Activated CD8-positive, alpha-beta memory T cell treated with anti-CD3 and anti-CD28 coated beads, Interleukin-2, amount 50 U/mL, for 24 hours (primary cell): ENCODE results near the gene BAZ2B.
"Not testable (repeated sequence)": the region's sequence is repeated elsewhere in the genome, so short reads cannot be mapped to it uniquely, and the experiment has no call there.

Experiments used
- DNase-seq: peaks from one replicate; pipeline ENCODE4 v3.0.0-alpha.2; 2020; ENCODE audit errors: extremely low read depth

The BAZ2B gene

GRCh38 chr2:159616286-159616701 lies at the start of gene BAZ2B:
Gene BAZ2B (minus strand): TSS chr2:159616548. CDS start chr2:159478719, 137,829 bp downstream.
- DNase-seq: no peak

GRCh38 chr2:159661286-159661685 lies 44.9 kb upstream of the BAZ2B start:
- no peak for DNase-seq

- no peak for DNase-seq
Observed at GRCh38 chr2:159658881-159659873, 42.8 kb upstream of the BAZ2B start.

GRCh38 chr2:159653962-159654361 lies 37.6 kb upstream of the BAZ2B start:
- DNase-seq: no peak

- DNase-seq: no peak
Observed at GRCh38 chr2:159651884-159652283, 35.5 kb upstream of the BAZ2B start.

GRCh38 chr2:159650574-159650973 lies 34.2 kb upstream of the BAZ2B start:
- no peak for DNase-seq

- DNase-seq: no peak
Observed at GRCh38 chr2:159648643-159649042, 32.3 kb upstream of the BAZ2B start.

GRCh38 chr2:159647667-159648066 lies 31.3 kb upstream of the BAZ2B start:
- DNase-seq: no peak

- DNase-seq: no peak
Observed at GRCh38 chr2:159640176-159640575, 23.8 kb upstream of the BAZ2B start.

GRCh38 chr2:159639712-159640111 lies 23.4 kb upstream of the BAZ2B start:
- DNase-seq: no peak

- no peak for DNase-seq
Observed at GRCh38 chr2:159639071-159639470, 22.7 kb upstream of the BAZ2B start.

- no peak for DNase-seq
Observed at GRCh38 chr2:159637988-159638501, 21.7 kb upstream of the BAZ2B start.

- DNase-seq: no peak
Observed at GRCh38 chr2:159637240-159637639, 20.9 kb upstream of the BAZ2B start.

- no peak for DNase-seq
Observed at GRCh38 chr2:159635006-159635789, 18.9 kb upstream of the BAZ2B start.

GRCh38 chr2:159633219-159633618 lies 16.9 kb upstream of the BAZ2B start:
- no peak for DNase-seq

GRCh38 chr2:159625628-159626027 lies 9.3 kb upstream of the BAZ2B start:
- DNase-seq: not testable (repeated sequence)

- DNase-seq: no peak
Observed at GRCh38 chr2:159623436-159623835, 7.1 kb upstream of the BAZ2B start.

- no peak for DNase-seq
Observed at GRCh38 chr2:159622966-159623365, 6.6 kb upstream of the BAZ2B start.

- no peak for DNase-seq
Observed at GRCh38 chr2:159620796-159621195, 4.4 kb upstream of the BAZ2B start.

GRCh38 chr2:159617646-159618045 lies 1.3 kb upstream of the BAZ2B start:
- no peak for DNase-seq

GRCh38 chr2:159617100-159617499 lies 752 bp upstream of the BAZ2B start:
- no peak for DNase-seq
